ENCODE measurements around the gene CEP112.

CEP112 gene

DNA sequence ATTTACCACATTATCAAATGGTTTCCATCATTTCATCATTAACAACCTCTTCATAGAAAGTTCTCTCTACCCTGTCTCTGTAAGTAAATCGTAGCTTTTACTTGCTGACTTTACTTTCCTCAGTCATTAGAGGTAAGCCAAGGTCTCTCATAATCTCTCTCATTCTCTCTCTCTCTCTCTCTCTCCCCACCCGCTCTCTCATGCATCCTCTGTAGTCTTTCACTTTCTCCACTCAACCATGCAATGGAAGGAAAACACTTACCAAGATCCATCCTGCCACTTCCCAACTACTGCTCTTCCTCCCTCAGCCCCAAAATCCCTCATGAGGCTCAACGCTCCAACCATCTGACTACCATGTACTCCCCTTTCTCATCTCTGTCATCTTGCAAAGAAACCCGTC lies 6.1 kb downstream of the CEP112 start:
- TF ChIP-seq CTBP1 (IDR thresholded peaks at IDR 0.05; ENCODE audit: borderline replicate concordance) (no peak), ARNT (IDR thresholded peaks at IDR 0.05) (no peak), FOXK2 (IDR thresholded peaks at IDR 0.05) (no peak), ZNF384 (IDR thresholded peaks at IDR 0.05) (no peak), PKNOX1 (IDR thresholded peaks at IDR 0.05) (no peak), FOXA1 (IDR thresholded peaks at IDR 0.05) (no peak), HDGF (IDR thresholded peaks at IDR 0.05; ENCODE audit: borderline replicate concordance) (no peak), FOXM1 (IDR thresholded peaks at IDR 0.05; ENCODE audit: borderline replicate concordance) (no peak)
- POLR2A ChIA-PET: no interaction called here

GRCh38 chr17:66184392-66184791 lies 7.5 kb downstream of the CEP112 start:
- DNase-seq (ENCODE audit: extremely low spot score): no peak
- TF ChIP-seq L3MBTL2 (conservative IDR thresholded peaks at IDR 0.05) (no peak), ELF4 (IDR thresholded peaks at IDR 0.05) (no peak), NFRKB (IDR thresholded peaks at IDR 0.05) (no peak), FOXK2 (IDR thresholded peaks at IDR 0.05) (no peak), BHLHE40 (IDR thresholded peaks at IDR 0.05; ENCODE audit: borderline replicate concordance) (no peak), CTBP1 (IDR thresholded peaks at IDR 0.05; ENCODE audit: borderline replicate concordance) (no peak), ARNT (IDR thresholded peaks at IDR 0.05) (no peak), HDGF (IDR thresholded peaks at IDR 0.05; ENCODE audit: borderline replicate concordance) (no peak), SUZ12 (IDR thresholded peaks at IDR 0.05) (no peak), SP1 (IDR thresholded peaks at IDR 0.05) (no peak), PKNOX1 (IDR thresholded peaks at IDR 0.05) (no peak), TARDBP (IDR thresholded peaks at IDR 0.05) (no peak), ZNF384 (IDR thresholded peaks at IDR 0.05) (no peak), LEF1 (IDR thresholded peaks at IDR 0.05; ENCODE audit: borderline replicate concordance) (no peak), FOXA1 (IDR thresholded peaks at IDR 0.05) (no peak), FOXM1 (IDR thresholded peaks at IDR 0.05; ENCODE audit: borderline replicate concordance) (no peak)
- POLR2A ChIA-PET: no interaction called here
- CTCF ChIA-PET: no interaction called here

More for the DNA sequence above, 6.1 kb downstream of the CEP112 start:
- CTCF ChIA-PET: no interaction called here
- no peak for DNase-seq (ENCODE audit: extremely low spot score)

DNA sequence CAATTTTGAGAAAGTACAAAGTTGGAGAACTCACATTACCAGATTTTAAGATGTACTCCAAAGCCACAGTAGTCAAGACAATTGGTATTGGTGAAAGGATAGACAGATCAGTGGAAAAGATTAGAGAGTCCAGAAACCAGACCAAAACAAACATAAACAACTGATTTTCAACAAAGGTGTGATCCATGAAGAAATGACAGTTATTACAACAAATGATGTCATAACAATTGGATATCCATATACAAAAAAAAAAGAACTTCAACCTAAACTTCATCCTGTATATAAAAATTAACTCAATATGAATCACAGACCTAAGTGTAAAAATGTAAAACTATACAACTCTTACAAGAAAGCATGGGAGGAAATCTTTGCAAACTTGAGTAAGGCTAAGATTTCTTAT lies 8.4 kb downstream of the CEP112 start:
- CTCF ChIA-PET: no interaction called here
- POLR2A ChIA-PET: no interaction called here

DNA sequence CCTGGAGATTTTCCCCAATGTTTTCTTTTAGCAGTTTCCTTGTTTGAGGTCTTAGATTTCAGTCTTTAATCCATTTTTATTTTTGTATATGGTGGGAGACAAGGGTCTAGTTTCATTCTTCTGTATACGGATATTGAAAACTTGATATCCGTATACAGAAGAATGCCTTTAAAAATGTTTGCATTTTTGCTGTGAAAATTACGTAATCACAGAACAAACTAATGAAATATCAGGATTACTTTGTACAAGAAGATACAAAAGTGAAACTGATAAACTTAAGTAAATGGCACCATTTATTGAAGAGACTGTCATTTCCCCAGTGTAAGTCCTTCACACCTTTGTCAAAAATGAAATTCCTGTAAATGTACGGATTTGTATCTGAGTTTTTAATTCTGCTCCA lies 13.3 kb downstream of the CEP112 start:
- ChIA-PET CTCF (no interaction called here), POLR2A (no interaction called here)
- no peak for TF ChIP-seq FOXK2 (IDR thresholded peaks at IDR 0.05)
- DNase-seq (ENCODE audit: extremely low spot score): no peak

More for the DNA sequence above, 8.4 kb downstream of the CEP112 start:
- DNase-seq (ENCODE audit: extremely low spot score): no peak
- no peak for TF ChIP-seq FOXA1 (IDR thresholded peaks at IDR 0.05)
- TF ChIP-seq FOXM1 (IDR thresholded peaks at IDR 0.05; ENCODE audit: borderline replicate concordance): no peak
- TF ChIP-seq LEF1 (IDR thresholded peaks at IDR 0.05; ENCODE audit: borderline replicate concordance): no peak
- TF ChIP-seq SP1 (IDR thresholded peaks at IDR 0.05): no peak
- no peak for TF ChIP-seq HDGF (IDR thresholded peaks at IDR 0.05; ENCODE audit: borderline replicate concordance)
- no peak for TF ChIP-seq CTBP1 (IDR thresholded peaks at IDR 0.05; ENCODE audit: borderline replicate concordance)
- TF ChIP-seq NFRKB (IDR thresholded peaks at IDR 0.05): no peak
- no peak for TF ChIP-seq SUZ12 (IDR thresholded peaks at IDR 0.05)
- no peak for TF ChIP-seq BHLHE40 (IDR thresholded peaks at IDR 0.05; ENCODE audit: borderline replicate concordance)
- TF ChIP-seq FOXK2 (IDR thresholded peaks at IDR 0.05): no peak
- no peak for TF ChIP-seq L3MBTL2 (conservative IDR thresholded peaks at IDR 0.05)
- no peak for TF ChIP-seq TARDBP (IDR thresholded peaks at IDR 0.05)
- TF ChIP-seq PKNOX1 (IDR thresholded peaks at IDR 0.05): no peak
- TF ChIP-seq ZNF384 (IDR thresholded peaks at IDR 0.05): no peak
- TF ChIP-seq ELF4 (IDR thresholded peaks at IDR 0.05): no peak
- no peak for TF ChIP-seq ARNT (IDR thresholded peaks at IDR 0.05)

DNA sequence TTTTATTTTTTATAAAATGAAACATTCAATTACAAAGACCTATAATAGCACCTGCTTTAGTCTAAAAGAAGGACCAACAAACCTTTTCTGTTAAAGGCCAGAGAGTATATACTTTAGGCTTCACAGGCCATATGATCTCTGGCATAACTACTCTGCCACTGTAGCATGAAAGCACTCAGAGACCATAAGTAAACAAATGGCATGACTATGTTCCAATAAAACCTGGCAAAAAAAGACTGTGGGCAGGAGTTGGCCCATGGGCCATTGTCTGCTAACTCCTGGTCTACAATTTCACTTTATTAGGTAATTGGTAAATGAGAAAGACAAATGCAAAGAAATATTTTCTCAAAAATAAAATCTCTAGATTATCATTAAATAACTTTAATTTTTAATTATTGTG lies 14.9 kb downstream of the CEP112 start:
- no peak for DNase-seq (ENCODE audit: extremely low spot score)
- ChIA-PET CTCF (no interaction called here), POLR2A (no interaction called here)
- no peak for TF ChIP-seq L3MBTL2 (conservative IDR thresholded peaks at IDR 0.05)
- no peak for TF ChIP-seq BHLHE40 (IDR thresholded peaks at IDR 0.05; ENCODE audit: borderline replicate concordance)
- TF ChIP-seq HDGF (IDR thresholded peaks at IDR 0.05; ENCODE audit: borderline replicate concordance): no peak
- no peak for TF ChIP-seq ZNF384 (IDR thresholded peaks at IDR 0.05)
- no peak for TF ChIP-seq FOXA1 (IDR thresholded peaks at IDR 0.05)
- no peak for TF ChIP-seq TARDBP (IDR thresholded peaks at IDR 0.05)
- no peak for TF ChIP-seq FOXM1 (IDR thresholded peaks at IDR 0.05; ENCODE audit: borderline replicate concordance)
- no peak for TF ChIP-seq ARNT (IDR thresholded peaks at IDR 0.05)

- POLR2A ChIA-PET: no interaction called here
- no peak for DNase-seq (ENCODE audit: extremely low spot score)
- CTCF ChIA-PET: no interaction called here
- TF ChIP-seq FOXA1 (IDR thresholded peaks at IDR 0.05): no peak
- TF ChIP-seq L3MBTL2 (conservative IDR thresholded peaks at IDR 0.05): no peak
- TF ChIP-seq HDGF (IDR thresholded peaks at IDR 0.05; ENCODE audit: borderline replicate concordance): no peak
- TF ChIP-seq NFRKB (IDR thresholded peaks at IDR 0.05): no peak
- no peak for TF ChIP-seq PKNOX1 (IDR thresholded peaks at IDR 0.05)
- no peak for TF ChIP-seq ZNF384 (IDR thresholded peaks at IDR 0.05)
- no peak for TF ChIP-seq ARNT (IDR thresholded peaks at IDR 0.05)
- no peak for TF ChIP-seq ELF4 (IDR thresholded peaks at IDR 0.05)
- no peak for TF ChIP-seq SUZ12 (IDR thresholded peaks at IDR 0.05)
- TF ChIP-seq CTBP1 (IDR thresholded peaks at IDR 0.05; ENCODE audit: borderline replicate concordance): no peak
- no peak for TF ChIP-seq FOXK2 (IDR thresholded peaks at IDR 0.05)
- TF ChIP-seq LEF1 (IDR thresholded peaks at IDR 0.05; ENCODE audit: borderline replicate concordance): no peak
- TF ChIP-seq TARDBP (IDR thresholded peaks at IDR 0.05): no peak
- TF ChIP-seq FOXM1 (IDR thresholded peaks at IDR 0.05; ENCODE audit: borderline replicate concordance): no peak
- TF ChIP-seq BHLHE40 (IDR thresholded peaks at IDR 0.05; ENCODE audit: borderline replicate concordance): no peak
- no peak for TF ChIP-seq SP1 (IDR thresholded peaks at IDR 0.05)
Observed at GRCh38 chr17:66175892-66176291, 16.0 kb downstream of the CEP112 start.

Measured in HEK293T (cell line).